Measurements from ENCODE around the gene LPP.

DNA sequence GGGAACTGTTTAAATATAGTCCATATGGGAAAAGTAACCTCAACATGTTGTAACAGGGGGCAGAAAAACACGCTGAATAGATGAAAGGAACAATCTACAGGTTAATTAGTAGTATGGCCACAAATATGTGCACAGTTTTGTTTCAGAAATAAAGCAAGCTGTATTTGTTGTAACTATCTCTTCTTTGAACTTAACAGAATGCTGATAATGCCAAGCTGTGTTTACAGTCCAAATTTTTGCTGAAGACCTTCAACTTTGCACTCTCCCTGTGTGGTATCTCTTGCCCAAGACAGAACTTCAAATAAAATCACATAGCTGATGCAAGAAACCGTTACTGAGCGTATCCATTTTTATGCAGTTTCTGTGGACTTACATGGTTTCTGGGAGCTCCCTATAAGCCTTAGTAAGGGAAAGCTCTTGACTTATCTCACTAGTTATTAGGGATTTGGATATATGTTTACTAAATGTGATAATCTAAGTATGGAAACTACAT is 592.4 kb downstream of the LPP start:
- TF ChIP-seq, protein P1, sequence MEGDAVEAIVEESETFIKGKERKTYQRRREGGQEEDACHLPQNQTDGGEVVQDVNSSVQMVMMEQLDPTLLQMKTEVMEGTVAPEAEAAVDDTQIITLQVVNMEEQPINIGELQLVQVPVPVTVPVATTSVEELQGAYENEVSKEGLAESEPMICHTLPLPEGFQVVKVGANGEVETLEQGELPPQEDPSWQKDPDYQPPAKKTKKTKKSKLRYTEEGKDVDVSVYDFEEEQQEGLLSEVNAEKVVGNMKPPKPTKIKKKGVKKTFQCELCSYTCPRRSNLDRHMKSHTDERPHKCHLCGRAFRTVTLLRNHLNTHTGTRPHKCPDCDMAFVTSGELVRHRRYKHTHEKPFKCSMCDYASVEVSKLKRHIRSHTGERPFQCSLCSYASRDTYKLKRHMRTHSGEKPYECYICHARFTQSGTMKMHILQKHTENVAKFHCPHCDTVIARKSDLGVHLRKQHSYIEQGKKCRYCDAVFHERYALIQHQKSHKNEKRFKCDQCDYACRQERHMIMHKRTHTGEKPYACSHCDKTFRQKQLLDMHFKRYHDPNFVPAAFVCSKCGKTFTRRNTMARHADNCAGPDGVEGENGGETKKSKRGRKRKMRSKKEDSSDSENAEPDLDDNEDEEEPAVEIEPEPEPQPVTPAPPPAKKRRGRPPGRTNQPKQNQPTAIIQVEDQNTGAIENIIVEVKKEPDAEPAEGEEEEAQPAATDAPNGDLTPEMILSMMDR (IDR thresholded peaks at IDR 0.05) = no peak
- TF ChIP-seq EZH2 (IDR thresholded peaks at IDR 0.05; ENCODE audit: borderline replicate concordance, insufficient read depth, low read depth, low read length, poor library complexity, severe bottlenecking) = no peak
